SK-N-SH treated with all-trans-retinoic acid at 6 μM for 48 hours (cell line): ENCODE results near the gene HMX2.

Experiments
- CREB5 ChIP-seq: fragments of 250-450 bp; sonication (Bioruptor Pico); IDR thresholded peaks from 2 replicates; pipeline ENCODE4 v1.5.1; 2020; ENCODE audit warnings: low read depth, mild to moderate bottlenecking, moderate library complexity
- PATZ1 ChIP-seq: fragments of 250-450 bp; sonication (Bioruptor Pico); IDR thresholded peaks from 2 replicates; pipeline ENCODE4 v1.8.0; 2020; ENCODE audit warnings: mild to moderate bottlenecking, moderate library complexity, borderline replicate concordance
- PPARA ChIP-seq: fragments of 250-450 bp; sonication (Bioruptor Pico); IDR thresholded peaks from 2 replicates; pipeline ENCODE4 v1.5.0; 2020; ENCODE audit warnings: mild to moderate bottlenecking, borderline replicate concordance
- TF ChIP-seq, protein P1 (sequence below): fragments of 250-450 bp; sonication (Bioruptor Pico); IDR thresholded peaks from 2 replicates; pipeline ENCODE4 v1.5.0; 2020; ENCODE audit warnings: mild to moderate bottlenecking, moderate library complexity

- TF ChIP-seq PATZ1: no peak
- no peak for TF ChIP-seq PPARA (CRISPR knock-in tag)
- no peak for TF ChIP-seq CREB5
- TF ChIP-seq, protein P1, sequence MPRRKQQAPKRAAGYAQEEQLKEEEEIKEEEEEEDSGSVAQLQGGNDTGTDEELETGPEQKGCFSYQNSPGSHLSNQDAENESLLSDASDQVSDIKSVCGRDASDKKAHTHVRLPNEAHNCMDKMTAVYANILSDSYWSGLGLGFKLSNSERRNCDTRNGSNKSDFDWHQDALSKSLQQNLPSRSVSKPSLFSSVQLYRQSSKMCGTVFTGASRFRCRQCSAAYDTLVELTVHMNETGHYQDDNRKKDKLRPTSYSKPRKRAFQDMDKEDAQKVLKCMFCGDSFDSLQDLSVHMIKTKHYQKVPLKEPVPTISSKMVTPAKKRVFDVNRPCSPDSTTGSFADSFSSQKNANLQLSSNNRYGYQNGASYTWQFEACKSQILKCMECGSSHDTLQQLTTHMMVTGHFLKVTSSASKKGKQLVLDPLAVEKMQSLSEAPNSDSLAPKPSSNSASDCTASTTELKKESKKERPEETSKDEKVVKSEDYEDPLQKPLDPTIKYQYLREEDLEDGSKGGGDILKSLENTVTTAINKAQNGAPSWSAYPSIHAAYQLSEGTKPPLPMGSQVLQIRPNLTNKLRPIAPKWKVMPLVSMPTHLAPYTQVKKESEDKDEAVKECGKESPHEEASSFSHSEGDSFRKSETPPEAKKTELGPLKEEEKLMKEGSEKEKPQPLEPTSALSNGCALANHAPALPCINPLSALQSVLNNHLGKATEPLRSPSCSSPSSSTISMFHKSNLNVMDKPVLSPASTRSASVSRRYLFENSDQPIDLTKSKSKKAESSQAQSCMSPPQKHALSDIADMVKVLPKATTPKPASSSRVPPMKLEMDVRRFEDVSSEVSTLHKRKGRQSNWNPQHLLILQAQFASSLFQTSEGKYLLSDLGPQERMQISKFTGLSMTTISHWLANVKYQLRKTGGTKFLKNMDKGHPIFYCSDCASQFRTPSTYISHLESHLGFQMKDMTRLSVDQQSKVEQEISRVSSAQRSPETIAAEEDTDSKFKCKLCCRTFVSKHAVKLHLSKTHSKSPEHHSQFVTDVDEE (CRISPR knock-in tag): no peak
These were observed 6.9 kb upstream of the HMX2 start for GRCh38 chr10:123140983-123141390.
